B cell (primary cell): ENCODE results near the gene ESD.

ENCODE experiments used
- CTCF ChIP-seq: fragments of 200-600 bp; IDR thresholded peaks from one replicate; pipeline ENCODE4 v1.8.0; 2022; ENCODE audit warnings: antibody characterized with exemption, mild to moderate bottlenecking
- EZH2 ChIP-seq: IDR thresholded peaks from 2 replicates; pipeline ENCODE4 v1.6.1; 2012; ENCODE audit warnings: borderline replicate concordance, low read depth, mild to moderate bottlenecking, moderate library complexity, low read length; ENCODE audit not compliant: insufficient read depth, poor library complexity, severe bottlenecking

- no peak for TF ChIP-seq CTCF
- no peak for TF ChIP-seq EZH2
Measured at GRCh38 chr13:46756977-46757376, 40.0 kb downstream of the ESD start.
